HEK293T (cell line): ENCODE results near the gene EIF3L.

Source experiments
- ARNT ChIP-seq: fragments of 450-650 bp; IDR thresholded peaks from 2 replicates; pipeline ENCODE4 v1.6.1; 2017; ENCODE audit warnings: mild to moderate bottlenecking
- BHLHE40 ChIP-seq: fragments of 450-650 bp; IDR thresholded peaks from 2 replicates; pipeline ENCODE4 v1.6.1; 2016; ENCODE audit warnings: mild to moderate bottlenecking, moderate library complexity, borderline replicate concordance
- CTBP1 ChIP-seq: fragments of 450-650 bp; IDR thresholded peaks from 2 replicates; pipeline ENCODE4 v1.6.1; 2016; ENCODE audit warnings: borderline replicate concordance
- ELF4 ChIP-seq: fragments of 450-650 bp; IDR thresholded peaks from 2 replicates; pipeline ENCODE4 v1.6.1; 2017; ENCODE audit warnings: antibody characterized with exemption
- FOXA1 ChIP-seq: fragments of 450-650 bp; IDR thresholded peaks from 2 replicates; pipeline ENCODE4 v1.6.1; 2016; ENCODE audit warnings: mild to moderate bottlenecking
- FOXK2 ChIP-seq: fragments of 450-650 bp; IDR thresholded peaks from 2 replicates; pipeline ENCODE4 v1.6.1; 2016; ENCODE audit warnings: mild to moderate bottlenecking
- FOXM1 ChIP-seq: fragments of 450-650 bp; IDR thresholded peaks from 2 replicates; pipeline ENCODE4 v1.6.1; 2017; ENCODE audit warnings: mild to moderate bottlenecking, borderline replicate concordance
- L3MBTL2 ChIP-seq: fragments of 450-650 bp; conservative IDR thresholded peaks from 2 replicates; pipeline ENCODE4 v1.6.1; 2016; ENCODE audit warnings: mild to moderate bottlenecking
- NFRKB ChIP-seq: fragments of 450-650 bp; IDR thresholded peaks from 2 replicates; pipeline ENCODE4 v1.6.1; 2016; ENCODE audit warnings: mild to moderate bottlenecking, moderate library complexity
- PKNOX1 ChIP-seq: fragments of 450-650 bp; IDR thresholded peaks from 2 replicates; pipeline ENCODE4 v1.6.1; 2016
- SP1 ChIP-seq: fragments of 450-650 bp; IDR thresholded peaks from 2 replicates; pipeline ENCODE4 v1.6.1; 2017
- SUZ12 ChIP-seq: fragments of 450-650 bp; IDR thresholded peaks from 2 replicates; pipeline ENCODE4 v1.6.1; 2016; ENCODE audit warnings: mild to moderate bottlenecking
- TARDBP ChIP-seq: fragments of 450-650 bp; IDR thresholded peaks from 2 replicates; pipeline ENCODE4 v1.6.1; 2016
- ZNF384 ChIP-seq: fragments of 450-650 bp; IDR thresholded peaks from 2 replicates; pipeline ENCODE4 v1.6.1; 2016

GRCh38 chr22:37912171-37912570, 63.0 kb downstream of the EIF3L start:
- no peak for TF ChIP-seq ELF4
- TF ChIP-seq BHLHE40 = no peak
- no peak for TF ChIP-seq PKNOX1
- no peak for TF ChIP-seq FOXM1
- no peak for TF ChIP-seq ARNT
- no peak for TF ChIP-seq FOXA1
- TF ChIP-seq SUZ12 = no peak
- TF ChIP-seq SP1 = no peak
- TF ChIP-seq NFRKB = no peak
- no peak for TF ChIP-seq L3MBTL2
- no peak for TF ChIP-seq ZNF384
- TF ChIP-seq TARDBP = no peak
- no peak for TF ChIP-seq FOXK2
- no peak for TF ChIP-seq CTBP1
